Measurements from ENCODE around the gene ITGA2B. TPM values are rescaled to one million over a fixed set of nuclear protein-coding genes. Genes with fewer than 3 reads are reported as not detected.

Gene ITGA2B
- total and polyA plus RNA-seq, 2 of the 8 experiments (the other 6 are each of a cell fraction or from before 2014, with no cell fraction given), result 6.9 to 12.3 TPM

- H4K5ac ChIP-seq (ENCODE audit: insufficient read length, low read depth, low read length), result no peak overlapping the region
- H3K27me3 ChIP-seq (replicated peaks in 1 of 4; ENCODE audit: control insufficient read depth in 3 of 4, extremely low read depth in 1 of 4, insufficient read depth in 3 of 4, low read length in 3 of 4), result no peaks in the 10 kb centered on the region
- H2AFZ ChIP-seq (ENCODE audit: low read length), result no peak overlapping the region
- no peak overlapping the region for H4K91ac ChIP-seq (replicated peaks; ENCODE audit: insufficient read length, low read length)
- H4K20me1 ChIP-seq (replicated peaks in 1 of 2; ENCODE audit: control insufficient read depth in 1 of 2, insufficient read depth in 2 of 2, low read length in 2 of 2), result peaks cover 0 to 2% of the 10 kb centered on the region in 2 experiments
- POLR2A ChIA-PET (ENCODE audit: partially characterized antibody), result interaction anchor here (0.8 kb wide), 1 partner anchor 17 kb away, joined by 3 read pairs; no protein-coding TSS in a partner anchor
- no peak overlapping the region for H2AK5ac ChIP-seq (ENCODE audit: low read depth, low read length)
- FAIRE-seq, result no peak
- H3K9me3 ChIP-seq (ENCODE audit: insufficient read depth in 2 of 2, low read depth in 1 of 2, low read length in 1 of 2), result no peaks in the 10 kb centered on the region
- H3K4me3 ChIP-seq (ENCODE audit: extremely low read depth in 1 of 4, insufficient read depth in 2 of 4, low read depth in 3 of 4, low read length in 4 of 4), result no peak overlapping the region
- no peak overlapping the region for H3K4ac ChIP-seq (replicated peaks; ENCODE audit: insufficient read length, low read depth, low read length)
- peaks cover 0 to 18% of the 10 kb centered on the region in 2 experiments; a peak in 1 of 4 replicates for H3K79me2 ChIP-seq (ENCODE audit: control insufficient read depth in 1 of 2, insufficient read depth in 2 of 2, low read length in 2 of 2)
- no peak overlapping the region for H3K18ac ChIP-seq (ENCODE audit: extremely low read depth, low read length)
- no peaks in the 10 kb centered on the region for H3K79me1 ChIP-seq (ENCODE audit: low read depth, low read length)
- CTCF ChIA-PET (ENCODE audit: partially characterized antibody), result interaction anchor here (1.0 kb wide), 1 partner anchor 21 kb away, joined by 3 read pairs; no protein-coding TSS in a partner anchor
- H3K9ac ChIP-seq (replicated peaks in 1 of 4; ENCODE audit: extremely low read depth in 1 of 4, low read depth in 3 of 4, low read length in 3 of 4), result no peak overlapping the region
- TF ChIP-seq RXRA (IDR thresholded peaks at IDR 0.05; ENCODE audit: insufficient read depth, low read depth, low read length) (no peak), EZH2 (IDR thresholded peaks at IDR 0.05; ENCODE audit: low read depth, low read length, severe bottlenecking) (no peak), BRCA1 (IDR thresholded peaks at IDR 0.05; ENCODE audit: low read depth, low read length) (no peak), RAD21 (IDR thresholded peaks at IDR 0.05 in 1 of 2, conservative IDR thresholded peaks at IDR 0.05 in 1 of 2; ENCODE audit: low read depth in 2 of 2, low read length in 2 of 2) (no peak), BCL11A (IDR thresholded peaks at IDR 0.05; ENCODE audit: low read depth in 2 of 2, low read length in 2 of 2) (no peak)
- DNase-seq (ENCODE audit: low read depth in 1 of 2, low spot score in 2 of 2), result no peak
- H3K23me2 ChIP-seq (ENCODE audit: low read depth, low read length), result no peaks in the 10 kb centered on the region
- H4K8ac ChIP-seq (ENCODE audit: extremely low read depth, insufficient read depth, low read length), result no peak overlapping the region
- no peak overlapping the region for H3K4me2 ChIP-seq (ENCODE audit: insufficient read depth in 1 of 2, low read depth in 2 of 2, low read length in 2 of 2)
- WGBS, 2 experiments (ENCODE audit: extremely low coverage in 1 of 2, insufficient coverage in 1 of 2, insufficient read length in 1 of 2, insufficient replicate concordance in 2 of 2, low coverage in 1 of 2, low lambda C conversion rate in 2 of 2, missing lambda C conversion rate in 1 of 2), result 95% methylated on average over 2 of the region's 2 CpGs; no CpG with 5 or more reads in 1 of the 2 experiments
- H3K14ac ChIP-seq (ENCODE audit: insufficient read length), result no peak overlapping the region
- H2BK5ac ChIP-seq (ENCODE audit: low read depth, low read length), result no peak overlapping the region
- H3K36me3 ChIP-seq (ENCODE audit: control insufficient read depth in 2 of 4, insufficient read depth in 4 of 4, low read length in 3 of 4), result peaks cover 2 to 32% (median 13%) of the 10 kb centered on the region in 4 experiments; a peak in 6 of 8 replicates
- H3K4me1 ChIP-seq (replicated peaks in 1 of 4; ENCODE audit: control insufficient read depth in 3 of 4, insufficient read depth in 4 of 4, low read length in 3 of 4), result peaks cover 0 to 3% (median 0%) of the 10 kb centered on the region in 4 experiments; a peak in 1 of 7 replicates
- H3K27ac ChIP-seq (ENCODE audit: low read depth, low read length), result no peak overlapping the region
- H2BK12ac ChIP-seq (ENCODE audit: low read depth, low read length), result no peak overlapping the region
- H2BK20ac ChIP-seq (ENCODE audit: low read length), result no peak overlapping the region
- no peak overlapping the region for H2BK120ac ChIP-seq (replicated peaks; ENCODE audit: low read depth, low read length)
- no peak overlapping the region for H3K56ac ChIP-seq (replicated peaks; ENCODE audit: insufficient read length, low read depth, low read length)
- H3K23ac ChIP-seq (ENCODE audit: insufficient read length), result no peak overlapping the region
- H2BK15ac ChIP-seq (ENCODE audit: low read length), result no peak overlapping the region
Observed at GRCh38 chr17:44436336-44436735, 46.9 kb upstream of the ITGA2B start.
